ENCODE data around the gene MAST1. TPM values are rescaled to one million over a fixed set of nuclear protein-coding genes. Genes with fewer than 3 reads are reported as not detected.
A peak's percentile ranks its signal among the peaks of the same experiment; 100 is the strongest.

MAST1 gene
- total RNA-seq, 1 experiment from 2014 or later: 2.6 TPM

GRCh38 chr19:12790628-12791344 is 47.5 kb upstream of the MAST1 start:
- BruUV-seq (replicated peaks): no TSS peak
- TF ChIP-seq CTCF (IDR thresholded peaks at IDR 0.05; ENCODE audit: unreplicated experiment): no peak
- H3K27me3 Mint-ChIP-seq (ENCODE audit: unreplicated experiment): no peaks in the 10 kb centered on the region
- H3K9me3 Mint-ChIP-seq (ENCODE audit: low read depth, unreplicated experiment): no peaks in the 10 kb centered on the region
- H3K36me3 Mint-ChIP-seq (ENCODE audit: insufficient read depth, unreplicated experiment): peaks cover 67% of the 10 kb centered on the region
- peak overlapping the region; percentile 86 for H3K4me3 Mint-ChIP-seq (ENCODE audit: low read depth, unreplicated experiment)
- H3K4me1 Mint-ChIP-seq (ENCODE audit: low read depth, unreplicated experiment): peaks cover 28% of the 10 kb centered on the region
- no peak for DNase-seq
- CTCF ChIA-PET: interaction anchor here (3.0 kb wide), 1 partner anchor 13 kb away, joined by 17 read pairs; no protein-coding TSS in a partner anchor
- H3K27ac Mint-ChIP-seq (ENCODE audit: unreplicated experiment): peak overlapping the region; percentile 98
- intact Hi-C loops (cut with micrococcal nuclease; ENCODE audit: unreplicated experiment): no loop called here

- intact Hi-C loops (cut with micrococcal nuclease; ENCODE audit: unreplicated experiment): no loop called here
- BruUV-seq (replicated peaks): no TSS peak
- TF ChIP-seq CTCF (IDR thresholded peaks at IDR 0.05; ENCODE audit: unreplicated experiment): no peak
- peak within 1 kb of the TSS; percentile 98 for H3K27ac Mint-ChIP-seq (ENCODE audit: unreplicated experiment)
- no peaks in the 10 kb centered on the region for H3K9me3 Mint-ChIP-seq (ENCODE audit: low read depth, unreplicated experiment)
- no peaks in the 10 kb centered on the region for H3K27me3 Mint-ChIP-seq (ENCODE audit: unreplicated experiment)
- peak within 1 kb of the TSS; percentile 86 for H3K4me3 Mint-ChIP-seq (ENCODE audit: low read depth, unreplicated experiment)
- DNase-seq: peak; percentile 95
- H3K4me1 Mint-ChIP-seq (ENCODE audit: low read depth, unreplicated experiment): peaks cover 35% of the 10 kb centered on the region
- CTCF ChIA-PET: interaction anchor here (0.7 to 3.0 kb wide), 2 partner anchors 13 to 1267 kb away, joined by 3 to 17 read pairs; no protein-coding TSS in a partner anchor
- H3K36me3 Mint-ChIP-seq (ENCODE audit: insufficient read depth, unreplicated experiment): peaks cover 73% of the 10 kb centered on the region
Measured at GRCh38 chr19:12791345-12792050, 46.8 kb upstream of the MAST1 start, which contains the start of gene JUNB. Gene JUNB, plus strand, starts transcription at chr19:12791486. Its CDS starts 286 bp downstream, at chr19:12791772.

- peaks cover 36% of the 10 kb centered on the region for H3K4me1 Mint-ChIP-seq (ENCODE audit: low read depth, unreplicated experiment)
- CTCF ChIA-PET: interaction anchor here (0.7 to 3.0 kb wide), 3 partner anchors 10 to 1268 kb away, joined by 3 to 17 read pairs (median 3); no protein-coding TSS in a partner anchor
- H3K27ac Mint-ChIP-seq (ENCODE audit: unreplicated experiment): peak overlapping the region; percentile 98
- no peaks in the 10 kb centered on the region for H3K27me3 Mint-ChIP-seq (ENCODE audit: unreplicated experiment)
- no peak for TF ChIP-seq CTCF (IDR thresholded peaks at IDR 0.05; ENCODE audit: unreplicated experiment)
- no peaks in the 10 kb centered on the region for H3K9me3 Mint-ChIP-seq (ENCODE audit: low read depth, unreplicated experiment)
- peak overlapping the region; percentile 86 for H3K4me3 Mint-ChIP-seq (ENCODE audit: low read depth, unreplicated experiment)
- intact Hi-C loops (cut with micrococcal nuclease; ENCODE audit: unreplicated experiment): no loop called here
- DNase-seq: peak; percentile 49
- H3K36me3 Mint-ChIP-seq (ENCODE audit: insufficient read depth, unreplicated experiment): peaks cover 74% of the 10 kb centered on the region
- BruUV-seq (replicated peaks): TSS peak; percentile 83
Measured at GRCh38 chr19:12792051-12792852, 46.1 kb upstream of the MAST1 start.

GRCh38 chr19:12792853-12793289 is 45.4 kb upstream of the MAST1 start:
- DNase-seq: no peak
- peak overlapping the region; percentile 98 for H3K27ac Mint-ChIP-seq (ENCODE audit: unreplicated experiment)
- H3K36me3 Mint-ChIP-seq (ENCODE audit: insufficient read depth, unreplicated experiment): peaks cover 76% of the 10 kb centered on the region
- H3K9me3 Mint-ChIP-seq (ENCODE audit: low read depth, unreplicated experiment): no peaks in the 10 kb centered on the region
- peak overlapping the region; percentile 86 for H3K4me3 Mint-ChIP-seq (ENCODE audit: low read depth, unreplicated experiment)
- intact Hi-C loops (cut with micrococcal nuclease; ENCODE audit: unreplicated experiment): no loop called here
- CTCF ChIA-PET: interaction anchor here (1.3 to 3.0 kb wide), 2 partner anchors 10 to 15 kb away, joined by 3 to 17 read pairs; no protein-coding TSS in a partner anchor
- BruUV-seq (replicated peaks): TSS peak; percentile 71
- H3K27me3 Mint-ChIP-seq (ENCODE audit: unreplicated experiment): no peaks in the 10 kb centered on the region
- no peak for TF ChIP-seq CTCF (IDR thresholded peaks at IDR 0.05; ENCODE audit: unreplicated experiment)
- H3K4me1 Mint-ChIP-seq (ENCODE audit: low read depth, unreplicated experiment): peaks cover 36% of the 10 kb centered on the region
